Endothelial cell of umbilical vein (primary cell): Measurements from ENCODE around the gene LSP1. TPM values are rescaled to one million over a fixed set of nuclear protein-coding genes. Genes with fewer than 3 reads are reported as not detected.

Experiments
- BruUV-seq: library from RNA; stranded (reverse); fragments of 400-500 nt; replicated peaks from 2 replicates; lab custom pipeline; 2021; lab: Mats Ljungman, UMichigan
- CTCF ChIA-PET: fragments of 300-600, 350-600 bp; sonication (Branson Sonifier 250); formaldehyde crosslinking; loops from one replicate; lab custom pipeline; 2021; ENCODE audit warnings: antibody characterized with exemption, inconsistent platforms; lab: Charles Lee
- POLR2A ChIA-PET: fragments of 300-600, 350-600 bp; sonication (Branson Sonifier 250); formaldehyde crosslinking; loops from one replicate; lab custom pipeline; 2021; ENCODE audit warnings: antibody characterized with exemption, inconsistent platforms; lab: Charles Lee
- DNase-seq: peaks from one replicate; pipeline ENCODE4 v3.0.0-alpha.2; 2011; ENCODE audit warnings: low read depth, low spot score
- FAIRE-seq: peaks from 2 replicates; lab custom pipeline; 2011; peaks lifted over from hg19 to GRCh38; lab: Jason Lieb, UNC
- H2AFZ ChIP-seq: 2 replicates; pipeline ENCODE4 v1.6.0; 2012; ENCODE audit warnings: low read depth, low read length, control low read depth, inconsistent platforms
- H3K27ac ChIP-seq: 2 replicates; pipeline ENCODE4 v1.5.1; 2011; ENCODE audit warnings: low read depth, mild to moderate bottlenecking, control low read depth, low read length, moderate library complexity; ENCODE audit not compliant: insufficient read depth
- H3K27me3 ChIP-seq, 2 experiments: 2 replicates each; pipeline versions ENCODE4 v1.6.0 to v1.6.1; 2011; ENCODE audit warnings: low read length in 2 of 2, mixed read lengths in 1 of 2; ENCODE audit not compliant: control insufficient read depth in 2 of 2, insufficient read depth in 2 of 2
- H3K36me3 ChIP-seq, 2 experiments: 2 replicates in 1 of 2; 3 replicates in 1 of 2; pipeline ENCODE4 v1.5.1; 2011; ENCODE audit warnings: low read length in 2 of 2, mild to moderate bottlenecking in 1 of 2, moderate library complexity in 1 of 2; ENCODE audit not compliant: control insufficient read depth in 2 of 2, insufficient read depth in 2 of 2; ENCODE audit errors: extremely low read depth in 1 of 2
- H3K4me1 ChIP-seq: 3 replicates; pipeline ENCODE4 v1.5.1; 2011; ENCODE audit warnings: mild to moderate bottlenecking, low read length; ENCODE audit not compliant: control insufficient read depth, insufficient read depth; ENCODE audit errors: extremely low read depth
- H3K4me2 ChIP-seq: 2 replicates; pipeline ENCODE4 v1.6.1; 2011; ENCODE audit warnings: low read length, control low read depth, mixed read lengths; ENCODE audit not compliant: insufficient read depth
- H3K4me3 ChIP-seq, 3 experiments: fragments of 200-600 bp in 1 of 3; sonication (generic), shearing (Covaris generic) in 1 of 3; replicated peaks in 1 of 3; 2 replicates each; pipeline ENCODE4 v1.5.1; 2011 to 2016; ENCODE audit warnings: control low read depth in 3 of 3, low read length in 3 of 3, mild to moderate bottlenecking in 2 of 3, inconsistent platforms in 1 of 3, low read depth in 1 of 3, moderate library complexity in 1 of 3; ENCODE audit not compliant: insufficient read depth in 1 of 3
- H3K79me2 ChIP-seq: 2 replicates; pipeline ENCODE4 v1.6.0; 2012; ENCODE audit warnings: low read length, inconsistent platforms; ENCODE audit not compliant: control insufficient read depth, insufficient read depth
- H3K9ac ChIP-seq: replicated peaks from 2 replicates; pipeline ENCODE3; 2011; ENCODE audit warnings: low read length, control low read depth; ENCODE audit not compliant: insufficient read depth; ENCODE audit errors: extremely low read depth
- H3K9me1 ChIP-seq: replicated peaks from 3 replicates; pipeline ENCODE4 v1.6.0; 2011; ENCODE audit warnings: mild to moderate bottlenecking, low read length; ENCODE audit not compliant: control insufficient read depth, insufficient read depth; ENCODE audit errors: extremely low read depth
- H3K9me3 ChIP-seq: replicated peaks from 2 replicates; pipeline ENCODE4 v1.5.1; 2012; ENCODE audit warnings: low read length, inconsistent platforms; ENCODE audit not compliant: control insufficient read depth, insufficient read depth
- H4K20me1 ChIP-seq: replicated peaks from 2 replicates; pipeline ENCODE3; 2011; ENCODE audit warnings: mild to moderate bottlenecking, low read length; ENCODE audit not compliant: control insufficient read depth, insufficient read depth; ENCODE audit errors: extremely low read depth
- CTCF ChIP-seq, 2 donors: IDR thresholded peaks; 1 replicate in 1 of 2; 2 replicates in 1 of 2; pipeline ENCODE4 v1.5.1; 2011; ENCODE audit warnings: low read length in 2 of 2, mild to moderate bottlenecking in 2 of 2, moderate library complexity in 2 of 2, control low read depth in 1 of 2, inconsistent platforms in 1 of 2, low read depth in 1 of 2; ENCODE audit not compliant: insufficient read depth in 1 of 2; ENCODE audit errors: extremely low read depth in 1 of 2
- EZH2 ChIP-seq: IDR thresholded peaks from 2 replicates; pipeline ENCODE4 v1.6.1; 2012; ENCODE audit warnings: borderline replicate concordance, low read depth, mild to moderate bottlenecking, moderate library complexity, low read length, inconsistent platforms; ENCODE audit not compliant: severe bottlenecking
- FOS ChIP-seq: IDR thresholded peaks from 2 replicates; pipeline ENCODE4 v1.6.1; 2011; ENCODE audit warnings: mild to moderate bottlenecking, low read length, moderate library complexity, borderline replicate concordance; ENCODE audit not compliant: insufficient read depth
- GATA2 ChIP-seq: IDR thresholded peaks from 2 replicates; pipeline ENCODE4 v1.7.0; 2011; ENCODE audit warnings: low read depth, mild to moderate bottlenecking, moderate library complexity, mixed read lengths, low read length; ENCODE audit not compliant: insufficient read length, insufficient read depth
- JUN ChIP-seq: IDR thresholded peaks from 2 replicates; pipeline ENCODE4 v1.6.1; 2011; ENCODE audit warnings: borderline replicate concordance, low read depth; ENCODE audit not compliant: insufficient read length, insufficient read depth
- MAX ChIP-seq: IDR thresholded peaks from 2 replicates; pipeline ENCODE4 v1.6.1; 2011; ENCODE audit not compliant: insufficient read depth, insufficient read length
- MYC ChIP-seq: IDR thresholded peaks from one replicate; pipeline ENCODE4 v1.6.1; 2011; ENCODE audit warnings: mild to moderate bottlenecking, low read depth, low read length
- POLR2A ChIP-seq: IDR thresholded peaks from 2 replicates; pipeline ENCODE4 v1.6.1; 2012; ENCODE audit warnings: low read depth, mild to moderate bottlenecking, control low read depth, low read length
- POLR2AphosphoS5 ChIP-seq: IDR thresholded peaks from 2 replicates; pipeline ENCODE4 v1.6.1; 2012; ENCODE audit warnings: low read depth, mild to moderate bottlenecking, control low read depth, low read length, moderate library complexity; ENCODE audit not compliant: insufficient read depth
- dilution Hi-C: fragments of 300-500 bp; cut with MboI; formaldehyde crosslinking; loops from one replicate; pipeline ENCODE4 v1.15.0; 2019; ENCODE audit warnings: low sequenced_read_pairs; ENCODE audit not compliant: extremely low pct_ligation_motif_present
- intact Hi-C: fragments of 100-400 bp; cut with micrococcal nuclease; formaldehyde crosslinking; loops from one replicate; pipeline ENCODE4 v1.10.0; 2022
- polyA plus RNA-seq, 4 experiments: library from polyadenylated mRNA; depleted of rRNA in 3 of 4; stranded (reverse) in 3 of 4; unstranded in 1 of 4; fragments of >200 nt; gene quantifications; 2 replicates each; pipeline versions ENCODE4 v1.2.1 to v1.2.3, GENCODE V29; 2011 to 2012; ENCODE audit warnings: missing spikeins in 1 of 4
- total RNA-seq: library from RNA; stranded (reverse); gene quantifications from 2 replicates; pipeline ENCODE4 v1.2.3, GENCODE V29; 2021

The LSP1 gene
- total and polyA plus RNA-seq, 2 donors (not counting 3 experiments of a cell fraction or from before 2014, with no cell fraction given), result not detected

DNA sequence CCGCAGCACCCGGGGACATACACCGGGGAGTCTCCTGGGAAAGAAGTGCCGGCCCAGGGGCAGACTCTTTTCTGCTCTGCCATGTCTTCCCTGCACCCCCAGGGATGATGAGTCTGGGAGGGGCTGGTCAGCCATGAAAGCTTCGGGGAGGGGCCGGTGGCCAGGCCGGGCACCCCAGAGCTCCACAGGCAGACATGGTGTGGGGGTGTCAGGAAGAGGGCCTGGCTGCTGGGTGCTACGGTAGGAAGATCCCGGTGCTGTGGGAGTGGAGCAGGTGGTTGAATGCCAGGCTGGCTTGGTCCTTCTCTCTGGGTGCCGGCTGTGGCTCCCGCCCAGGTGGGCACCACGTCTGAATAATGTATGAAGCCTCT, 17.4 kb downstream of the LSP1 start:
- Histone ChIP-seq H3K9me3 (no peaks in the 10 kb centered on the region), H2AFZ (no peak overlapping the region), H3K4me1 (no peaks in the 10 kb centered on the region), H3K27me3 (peaks cover 0 to 3% of the 10 kb centered on the region in 2 experiments), H3K9ac (no peak overlapping the region), H4K20me1 (no peaks in the 10 kb centered on the region), H3K4me3 (no peak overlapping the region), H3K9me1 (no peaks in the 10 kb centered on the region), H3K4me2 (no peak overlapping the region), H3K27ac (no peak overlapping the region), H3K79me2 (no peaks in the 10 kb centered on the region), H3K36me3 (no peaks in the 10 kb centered on the region)
- no peak for TF ChIP-seq POLR2A
- TF ChIP-seq POLR2AphosphoS5, result no peak
- no peak for TF ChIP-seq JUN
- no peak for TF ChIP-seq MAX
- no peak for TF ChIP-seq GATA2
- no peak for TF ChIP-seq CTCF (IDR thresholded peaks at IDR 0.05; ENCODE audit: extremely low read depth in 1 of 2, insufficient read depth in 1 of 2, low read depth in 1 of 2, low read length in 2 of 2)
- no peak for TF ChIP-seq MYC
- no peak for TF ChIP-seq FOS
- no peak for TF ChIP-seq EZH2
- CTCF ChIA-PET, result interaction anchor here (1.1 to 3.2 kb wide), 4 partner anchors 12 to 280 kb away, joined by 3 to 11 read pairs (median 6); no protein-coding TSS in a partner anchor
- dilution Hi-C loops, result no loop called here
- POLR2A ChIA-PET, result no interaction called here
- intact Hi-C loops, result no loop called here
- no peak for DNase-seq
- no TSS peak for BruUV-seq
- FAIRE-seq, result no peak
